ENCODE data around the gene C1orf35. TPM values are rescaled to one million over a fixed set of nuclear protein-coding genes. Genes with fewer than 3 reads are reported as not detected.

The C1orf35 gene
- total RNA-seq, 1 experiment from 2014 or later, result 31.0 TPM

- H3K9me3 Mint-ChIP-seq, result 0 out of 5 replicates have a peak, but pooled peaks cover 0 to 3% of the 10 kb centered on the region in 2 experiments
- peak overlapping the region; percentile 97 for H3K14ac ChIP-seq (ENCODE audit: insufficient read depth, low read length)
- H3T11ph ChIP-seq (ENCODE audit: low read length), result no peak overlapping the region
- no peak overlapping the region for H3K27ac ChIP-seq (ENCODE audit: insufficient read length, low read depth, low read length)
- no peak overlapping the region for H2AK5ac ChIP-seq (ENCODE audit: insufficient read length, low read length)
- no peaks in the 10 kb centered on the region for H3K9me3 ChIP-seq (ENCODE audit: control insufficient read depth, low read depth, low read length)
- H3K4me2 ChIP-seq (ENCODE audit: insufficient read depth, insufficient read length, low read length), result peak overlapping the region; percentile 90
- no peak overlapping the region for H3K4ac ChIP-seq (ENCODE audit: low read depth, low read length)
- peaks cover 17% of the 10 kb centered on the region for H3K79me1 ChIP-seq (ENCODE audit: insufficient read depth, low read depth, low read length, poor library complexity, severe bottlenecking)
- H4K5ac ChIP-seq (ENCODE audit: insufficient read length, low read depth, low read length), result no peak overlapping the region
- no peak overlapping the region for H3K23ac ChIP-seq (ENCODE audit: insufficient read length, low read depth, low read length)
- DNase-seq, result no peak
- H3K4me1 Mint-ChIP-seq, result peaks cover 41 to 53% of the 10 kb centered on the region in 2 experiments
- H4K20me1 ChIP-seq (ENCODE audit: control insufficient read depth, insufficient read depth, insufficient read length), result peaks cover 3% of the 10 kb centered on the region
- H3K56ac ChIP-seq (ENCODE audit: insufficient read length, low read depth, low read length), result no peak overlapping the region
- H3K27me3 Mint-ChIP-seq (ENCODE audit: low read depth), result peaks cover 21% of the 10 kb centered on the region
- no peak overlapping the region for H2BK20ac ChIP-seq (ENCODE audit: low read depth, low read length, poor library complexity, severe bottlenecking)
- H4K91ac ChIP-seq (ENCODE audit: insufficient read length, low read depth, low read length), result no peak overlapping the region
- no peak overlapping the region for H2BK15ac ChIP-seq (ENCODE audit: low read depth, low read length)
- no peak overlapping the region for H3K18ac ChIP-seq (ENCODE audit: insufficient read length, low read depth, low read length)
- TF ChIP-seq CTCF (conservative IDR thresholded peaks at IDR 0.05), result no peak
- peaks cover 7 to 23% (median 20%) of the 10 kb centered on the region in 3 experiments for H3K36me3 Mint-ChIP-seq (ENCODE audit: insufficient read depth in 1 of 3, low read depth in 3 of 3)
- H3K27ac Mint-ChIP-seq, result peak overlapping the region; percentile 66 to 99 (median 98); a peak in 3 of 7 replicates
- peaks cover 6% of the 10 kb centered on the region for H3K4me1 ChIP-seq (ENCODE audit: insufficient read depth, low read length)
- peaks cover 10% of the 10 kb centered on the region for H3K23me2 ChIP-seq (ENCODE audit: insufficient read length, low read depth, low read length, poor library complexity, severe bottlenecking)
- H2AFZ ChIP-seq (ENCODE audit: low read length), result no peak overlapping the region
- no peak overlapping the region for H2BK120ac ChIP-seq (ENCODE audit: low read depth, low read length, poor library complexity, severe bottlenecking)
- H3K4me3 Mint-ChIP-seq, result peak overlapping the region; percentile 97 to 99
- WGBS (ENCODE audit: extremely low coverage, insufficient read length, low lambda C conversion rate), result no CpG with 5 or more reads among the region's 17 CpGs
- no peak overlapping the region for H2BK5ac ChIP-seq (ENCODE audit: insufficient read length, low read length)
- peak overlapping the region; percentile 95 for H3K9ac ChIP-seq (ENCODE audit: extremely low read depth, insufficient read length, low read length)
- no peak overlapping the region for H2BK12ac ChIP-seq (ENCODE audit: insufficient read length, low read depth, low read length)
- H4K8ac ChIP-seq (replicated peaks; ENCODE audit: insufficient read length, low read depth, low read length), result no peak overlapping the region
- peaks cover 56% of the 10 kb centered on the region for H3K79me2 ChIP-seq (ENCODE audit: insufficient read depth, low read length)
- no peaks in the 10 kb centered on the region; the same call in 1 of the 2 replicates for H3K27me3 ChIP-seq (ENCODE audit: insufficient read depth, low read length)
Observed at GRCh38 chr1:228083871-228084278, 19.2 kb downstream of the C1orf35 start.
